8988T (cell line): ENCODE results near the gene TMEM63B.
"Not testable (repeated sequence)": the region's sequence is repeated elsewhere in the genome, so short reads cannot be mapped to it uniquely, and the experiment has no call there.

Experiments used
- DNase-seq: peaks from one replicate; pipeline ENCODE4 v3.0.0; 2011

Gene TMEM63B

DNA sequence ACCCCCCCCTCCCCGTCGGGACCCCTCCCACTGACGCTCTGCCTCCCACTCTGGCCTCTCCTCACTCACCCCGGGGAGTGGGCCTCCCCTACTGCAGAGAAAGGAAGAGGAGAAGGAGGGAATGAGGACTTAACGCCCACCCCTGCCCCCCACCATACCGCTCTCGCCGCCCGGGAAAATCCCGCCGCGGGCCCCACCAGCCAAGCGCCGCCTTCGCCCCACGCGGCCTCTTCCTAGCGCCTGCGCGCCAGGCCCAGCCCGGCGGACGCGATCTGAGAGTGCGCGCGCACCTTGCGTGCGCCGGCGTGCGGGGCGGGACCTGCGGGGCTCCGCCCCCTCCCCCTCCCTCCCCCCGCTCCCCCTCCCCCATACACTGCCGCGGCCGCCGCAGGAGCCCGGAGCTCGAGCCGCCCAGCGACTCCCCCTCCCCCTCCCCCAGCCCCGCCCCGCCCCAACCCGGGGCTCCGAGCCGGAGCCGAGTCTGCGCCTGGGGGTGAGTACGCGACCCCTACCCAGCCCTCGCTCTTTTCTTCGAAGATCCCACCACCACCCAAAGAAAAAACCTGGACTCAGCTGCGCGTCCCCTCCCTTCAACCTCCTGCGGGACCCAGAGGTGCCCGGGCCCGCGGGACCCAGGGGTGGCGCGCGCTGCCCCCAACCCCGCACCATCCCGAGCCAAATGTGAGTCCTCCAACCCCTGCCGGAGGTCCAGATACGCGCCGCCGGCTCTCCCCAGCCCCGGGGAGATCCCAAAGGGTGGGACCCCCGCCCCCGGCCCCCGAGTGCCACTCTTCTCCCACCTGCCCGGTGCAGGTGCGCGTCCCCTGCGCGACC is at the start of gene TMEM63B, which contains the start of gene MRPL14:
Gene TMEM63B, plus strand, starts transcription at position 369 of the 834 bp plus-strand sequence. CDS start 7,031 bp downstream, outside the sequence.
Gene MRPL14, minus strand, starts transcription at position 267 of the 834 bp plus-strand sequence. CDS start 10,841 bp downstream, outside the sequence.
- DNase-seq = peak; percentile 99

DNA sequence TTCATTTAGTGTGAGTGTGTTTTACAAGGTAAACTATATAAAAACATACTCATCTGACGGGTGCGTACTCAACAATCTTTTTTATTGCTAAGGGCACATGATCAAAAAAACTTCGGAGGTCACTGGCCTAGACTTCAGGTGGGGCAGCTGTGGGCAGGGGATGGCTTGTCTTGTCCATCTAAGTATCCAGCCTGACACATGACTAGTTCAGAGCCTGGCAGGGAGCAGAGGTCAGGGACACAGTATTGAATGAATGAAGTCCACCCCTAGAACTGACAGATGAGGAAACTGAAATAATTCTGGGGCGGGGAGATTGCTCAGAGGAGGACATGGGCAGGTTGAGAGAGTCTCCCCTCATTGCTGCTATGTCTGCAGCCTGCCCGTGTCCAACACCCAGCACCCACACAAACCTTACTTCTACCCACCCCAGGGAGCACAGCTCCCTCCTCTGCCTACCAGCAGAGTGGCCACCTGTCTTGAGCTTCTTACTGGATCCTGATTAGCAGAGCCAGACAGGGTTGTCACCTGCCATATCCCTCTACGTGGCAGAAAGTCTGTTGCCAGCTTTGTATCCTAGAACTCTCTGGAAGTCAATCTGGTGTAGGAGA is 49.0 kb upstream of the TMEM63B start:
- DNase-seq = no peak

DNA sequence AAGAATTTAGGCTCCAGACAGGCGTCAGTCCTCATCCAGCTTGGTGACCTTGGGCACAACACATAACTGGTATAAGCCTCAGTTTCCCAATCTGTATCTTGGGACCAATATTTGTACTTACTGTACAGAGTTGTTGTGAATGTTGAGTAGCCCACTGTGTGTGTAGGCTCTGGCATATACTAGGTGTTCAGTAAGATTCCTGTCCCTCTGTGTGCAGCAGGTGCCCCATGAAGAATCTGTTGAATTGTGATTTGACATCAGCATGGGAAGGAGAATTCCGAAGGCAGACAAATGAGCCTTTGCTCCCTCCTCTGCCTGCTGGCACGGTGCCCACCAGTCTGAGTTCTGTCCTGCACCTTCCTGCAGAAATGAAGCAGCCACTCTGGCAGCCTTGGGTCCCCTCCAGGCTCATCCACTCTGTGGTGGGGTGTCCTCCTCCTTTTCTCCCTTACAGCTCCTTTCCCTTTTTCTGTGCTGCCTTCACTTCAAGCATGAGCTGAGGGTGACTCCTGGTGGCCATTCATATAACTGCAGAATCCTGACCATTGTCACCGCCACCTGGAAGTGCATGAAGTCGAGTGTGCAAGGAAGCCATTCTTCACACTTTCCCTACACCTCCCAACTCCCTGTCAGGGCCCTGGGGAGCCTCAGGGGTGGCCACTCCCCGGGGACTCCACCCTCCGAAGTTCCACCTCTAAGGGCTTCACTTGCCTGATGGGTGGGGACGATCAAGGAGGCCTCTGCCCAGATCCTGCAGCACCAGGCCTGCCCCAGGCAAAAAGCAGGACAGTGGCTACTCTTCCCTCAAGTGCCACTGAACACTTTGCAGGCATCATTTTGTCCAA is 48.3 kb upstream of the TMEM63B start:
- peak; percentile 93 for DNase-seq

DNA sequence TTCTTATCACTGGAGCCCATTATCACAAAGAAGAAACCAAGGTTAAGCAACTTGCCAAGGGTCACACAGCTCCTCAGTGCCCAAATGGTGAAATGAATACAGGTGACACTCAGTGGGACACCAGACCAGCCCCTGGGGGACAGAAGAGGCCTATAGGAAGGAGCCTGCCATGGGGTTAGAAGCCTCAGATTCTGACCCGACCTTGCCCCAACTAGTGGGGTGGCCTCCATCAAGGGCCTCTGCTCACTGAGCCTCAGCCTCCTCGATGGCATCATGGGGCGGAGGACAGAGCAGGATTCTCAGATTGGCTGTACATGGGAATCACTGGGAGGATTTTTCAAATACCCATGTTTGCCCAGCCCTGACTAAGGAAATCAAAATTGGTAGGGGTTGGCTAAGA is 47.7 kb upstream of the TMEM63B start:
- no peak for DNase-seq

DNA sequence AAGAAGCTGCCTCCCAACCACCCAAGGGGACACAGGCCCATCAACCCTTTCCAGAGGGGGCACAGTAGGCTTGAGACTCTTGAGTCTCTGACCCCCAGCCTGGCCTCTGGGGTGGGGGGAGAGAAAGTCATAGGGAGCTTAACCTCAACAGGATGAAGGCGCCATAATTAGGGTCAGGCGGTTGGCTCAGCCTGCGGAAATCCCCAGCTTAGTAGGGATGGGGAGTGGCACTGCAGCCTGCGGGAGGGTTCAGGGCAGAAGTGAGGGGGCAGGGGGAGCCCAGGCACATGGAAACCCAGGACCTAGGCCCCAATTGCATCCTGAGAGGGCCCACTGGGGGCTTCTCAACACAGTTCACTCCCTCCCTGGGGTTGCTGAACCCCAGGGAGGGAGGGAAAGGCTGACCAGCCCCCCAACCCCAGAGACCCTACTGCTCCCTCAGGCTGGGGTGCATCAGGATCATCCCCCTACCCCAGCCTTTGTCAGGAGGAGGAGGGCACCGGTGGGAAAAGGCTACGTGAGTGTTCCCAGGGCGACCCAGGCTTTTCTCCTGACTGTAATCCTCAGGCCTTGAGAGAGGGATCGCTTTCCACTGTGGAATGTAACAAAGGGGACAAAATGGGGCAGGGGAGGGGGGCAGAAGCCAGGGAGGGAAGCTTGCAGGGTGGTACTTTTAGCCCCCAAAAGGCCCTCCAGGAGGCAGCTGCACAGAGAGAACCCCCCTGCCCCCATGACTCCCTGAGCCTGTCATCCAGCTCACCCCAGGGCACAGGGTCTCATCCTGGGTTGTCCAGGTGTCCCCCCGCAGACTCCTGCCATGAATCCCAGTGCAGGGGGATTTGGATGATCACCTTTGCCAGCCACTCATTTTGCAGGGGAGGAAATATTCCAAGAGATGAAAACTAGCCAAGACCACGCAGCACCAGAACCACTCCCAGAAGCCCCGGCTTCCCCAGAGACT is 46.5 kb upstream of the TMEM63B start:
- no peak for DNase-seq

DNA sequence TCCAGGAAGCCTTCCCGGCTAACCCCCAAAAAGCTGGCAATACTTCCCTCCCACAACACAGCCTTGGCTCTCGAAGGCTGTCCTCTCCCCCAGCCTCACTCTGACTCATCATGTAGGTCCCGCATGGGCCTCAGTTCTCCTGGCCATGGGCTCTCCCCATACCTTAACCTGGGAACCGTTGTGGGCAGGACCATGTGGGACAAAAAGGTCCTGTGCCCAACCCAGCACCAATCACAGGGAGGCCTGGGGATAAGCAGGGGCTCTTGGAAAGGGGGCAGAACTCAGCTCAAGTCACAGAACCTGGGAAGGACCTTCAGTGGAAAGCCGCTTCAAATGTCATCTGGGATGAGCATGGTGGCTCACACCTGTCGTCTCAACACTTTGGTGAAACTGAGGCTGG is 45.6 kb upstream of the TMEM63B start:
- no peak for DNase-seq

DNA sequence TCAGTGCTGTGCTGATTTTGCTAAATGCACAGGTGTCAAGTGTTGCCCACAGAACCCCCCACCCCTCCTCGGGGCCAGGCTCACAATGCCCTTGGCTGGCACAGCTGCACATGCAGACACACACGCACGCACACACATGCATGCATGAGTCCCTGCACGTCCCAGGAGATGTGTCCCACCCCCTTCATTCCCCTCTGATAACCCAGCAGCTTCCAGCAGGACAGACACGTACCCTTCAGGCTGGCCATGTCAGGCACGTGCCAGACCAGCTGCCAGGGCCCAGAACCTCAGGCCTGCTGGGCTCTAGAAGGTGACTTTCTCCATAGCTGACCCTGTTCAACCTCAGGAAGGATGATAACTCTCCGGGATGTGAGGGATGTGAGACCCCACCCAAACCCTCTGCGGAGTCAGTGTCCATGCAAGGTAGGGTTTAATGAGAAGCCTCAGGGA is 44.5 kb upstream of the TMEM63B start:
- no peak for DNase-seq

DNA sequence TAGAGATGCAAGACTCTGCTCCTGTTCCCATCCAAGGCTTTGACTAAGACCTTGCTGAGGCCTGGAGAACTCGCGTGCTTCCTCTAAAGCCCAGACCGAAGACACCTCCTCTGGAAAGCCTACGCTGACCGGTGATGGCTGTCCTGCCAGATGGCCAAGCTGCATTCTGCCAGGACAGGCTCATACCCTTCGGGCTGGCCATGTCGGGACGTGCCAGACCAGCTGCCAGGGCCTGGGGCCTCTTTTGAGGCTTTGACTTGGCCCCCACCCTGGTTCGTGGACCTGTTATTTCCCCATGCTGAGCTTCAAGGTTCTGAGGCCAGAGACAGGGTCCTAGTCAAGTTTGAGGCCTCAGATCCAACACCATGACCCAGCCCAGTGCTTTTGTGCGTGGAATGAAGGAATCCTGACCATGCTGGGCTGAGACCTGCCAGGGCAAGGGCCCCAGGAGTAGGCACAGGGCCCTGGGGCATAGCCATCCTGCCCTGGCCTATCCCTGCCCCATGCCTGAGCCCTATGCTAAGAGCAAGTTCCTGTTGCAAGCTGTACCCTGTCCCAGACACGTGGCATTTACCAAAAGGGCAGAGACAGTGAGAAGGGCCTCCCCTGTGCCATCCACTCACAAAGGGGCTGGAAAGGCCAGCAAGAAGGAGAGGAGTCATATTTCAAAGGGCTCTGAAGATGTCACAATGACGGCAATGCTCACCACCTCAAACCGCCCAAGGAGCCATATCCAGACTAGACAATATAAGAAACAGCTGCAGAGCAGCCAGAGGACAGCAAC is 42.9 kb upstream of the TMEM63B start:
- DNase-seq = no peak

DNA sequence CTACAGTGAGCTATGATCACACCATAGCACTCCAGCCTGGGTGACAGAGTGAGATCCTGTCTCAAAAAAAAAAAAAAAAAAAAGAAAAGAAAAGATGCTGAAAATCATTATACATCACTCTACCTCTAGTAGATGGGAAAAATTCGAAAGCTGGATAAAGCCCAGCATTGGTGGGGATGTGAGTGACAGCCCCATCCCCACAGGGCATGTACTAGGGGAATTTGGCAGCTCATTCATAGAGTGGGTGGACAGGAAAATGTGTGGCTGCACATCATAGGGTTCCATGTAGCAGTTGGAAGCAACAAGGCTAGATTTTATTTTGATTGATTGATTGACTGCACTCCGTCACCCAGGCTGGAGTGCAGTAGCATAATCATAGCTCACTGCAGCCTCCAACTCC is 42.1 kb upstream of the TMEM63B start:
- no peak for DNase-seq

DNA sequence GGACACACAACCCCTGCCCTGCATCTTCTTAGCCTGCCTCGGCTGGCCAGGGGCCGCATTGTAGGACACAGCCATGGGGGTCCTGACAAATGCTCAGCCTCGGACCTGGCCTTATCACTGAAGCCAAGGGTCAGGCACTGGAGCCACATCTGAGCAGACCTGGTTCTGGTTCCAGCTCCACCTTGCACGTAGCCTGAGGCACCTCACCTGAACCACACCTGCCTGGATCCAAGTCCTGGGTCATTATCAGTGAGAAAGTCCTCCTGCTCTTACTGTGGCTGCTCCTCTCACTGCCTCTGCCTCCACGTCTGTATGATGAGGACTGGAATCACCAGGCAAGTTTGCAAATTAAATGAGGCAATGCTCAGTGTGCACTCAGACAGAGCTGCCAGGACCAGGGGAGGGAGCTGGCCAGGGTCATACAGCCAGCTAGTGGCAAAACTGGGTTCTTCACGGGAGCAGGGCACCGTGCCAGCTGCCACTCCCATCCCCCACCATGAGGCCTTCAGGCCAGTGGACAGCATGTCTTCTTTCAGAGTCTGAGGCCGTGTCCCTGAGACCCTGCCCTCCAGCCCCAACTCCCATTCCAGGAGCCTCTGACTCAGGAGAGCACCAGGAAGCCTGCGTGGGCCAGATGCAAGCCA is 40.3 kb upstream of the TMEM63B start:
- no peak for DNase-seq

DNA sequence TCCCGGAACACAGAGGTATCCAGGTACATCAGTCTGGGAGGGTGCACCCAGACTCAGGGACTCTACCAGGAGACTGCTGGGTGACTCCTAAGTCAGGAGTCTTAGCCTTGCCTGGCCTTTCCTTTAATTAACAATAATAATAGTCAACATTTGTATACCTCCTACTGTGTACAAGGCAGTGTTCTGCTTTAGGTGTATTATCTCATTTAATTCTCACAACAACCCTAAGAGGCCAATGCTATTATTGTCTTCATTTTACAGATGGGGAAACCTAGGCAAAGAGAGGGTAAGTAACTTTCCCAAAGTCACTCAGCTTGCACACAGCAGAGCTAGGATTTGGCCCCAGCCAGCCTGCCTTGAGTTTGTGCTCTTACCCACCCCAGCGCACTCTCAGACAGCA is 39.7 kb upstream of the TMEM63B start:
- DNase-seq = no peak

DNA sequence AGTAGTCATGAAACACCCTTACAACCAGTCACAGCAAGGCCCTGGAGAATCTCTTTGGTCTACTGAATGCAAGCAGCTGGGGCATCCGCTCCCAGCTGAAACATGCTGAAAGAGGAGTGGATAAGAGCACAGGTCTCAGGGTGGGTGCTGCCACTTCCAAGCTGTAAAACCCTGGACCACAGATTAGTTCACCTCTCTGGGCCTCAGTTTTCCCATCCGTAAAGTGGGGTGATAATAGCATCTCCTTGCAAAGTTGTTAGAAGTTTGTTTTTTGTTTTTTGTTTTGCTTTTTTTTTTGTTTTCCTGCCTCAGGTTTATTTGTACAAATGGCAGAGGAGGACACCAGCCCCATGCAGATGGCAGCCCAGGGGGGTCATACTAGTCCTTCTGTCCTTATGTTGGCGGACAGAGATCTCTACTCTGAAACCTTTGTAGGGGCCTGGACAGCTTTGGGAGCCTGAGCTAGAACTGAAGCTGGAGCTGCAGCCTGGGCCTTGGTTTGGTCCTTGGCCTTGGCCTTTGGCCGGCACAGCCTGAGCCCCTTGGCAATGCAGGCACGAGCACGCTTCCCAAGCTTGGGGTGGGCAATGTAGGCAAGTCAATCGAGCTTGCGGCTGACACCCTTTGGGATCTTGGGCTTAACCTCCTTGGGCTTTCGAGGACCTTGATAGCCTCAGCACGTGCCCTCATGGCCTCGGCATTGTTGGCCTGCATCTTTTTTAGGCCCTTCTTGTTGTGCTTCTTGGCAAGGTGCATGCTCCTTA is 38.3 kb upstream of the TMEM63B start:
- no peak for DNase-seq

DNA sequence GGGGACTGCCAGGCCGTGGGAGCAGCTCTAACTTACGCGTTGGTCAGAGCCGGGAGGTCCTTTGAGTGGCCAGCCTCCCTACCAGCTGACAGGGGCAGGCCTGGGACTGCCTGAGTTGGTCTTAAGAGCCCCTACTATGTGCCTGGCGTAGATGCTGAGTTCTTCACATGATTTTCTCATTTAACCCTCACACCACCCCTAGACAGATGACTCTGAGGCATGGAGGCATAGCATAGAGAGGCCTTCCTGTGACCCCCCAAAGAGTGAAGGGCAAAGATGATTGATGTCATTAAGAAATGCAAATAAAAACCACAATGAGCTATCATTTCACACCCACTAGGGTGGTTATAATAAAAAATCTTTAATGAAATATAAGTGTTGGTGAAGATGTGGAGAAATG is 36.9 kb upstream of the TMEM63B start:
- no peak for DNase-seq

DNA sequence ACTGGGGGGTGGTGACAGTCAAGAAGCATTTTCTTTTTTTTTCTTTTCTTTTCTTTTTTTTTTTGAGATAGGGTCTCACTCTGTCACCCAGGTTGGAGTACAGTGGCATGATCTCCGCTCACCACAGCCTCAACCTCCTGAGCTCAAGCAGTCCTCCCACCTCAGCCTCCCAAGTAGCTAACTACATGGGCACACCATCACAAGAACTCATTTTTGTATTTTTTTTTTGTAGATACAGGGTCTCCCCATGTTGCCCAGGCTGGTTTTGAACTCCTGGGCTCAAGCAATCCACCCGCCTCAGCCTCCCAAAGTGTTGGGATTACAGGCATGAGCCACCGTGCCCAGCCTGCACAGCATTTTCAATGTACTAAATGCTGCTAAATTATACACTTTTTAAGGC is 36.0 kb upstream of the TMEM63B start:
- DNase-seq = not testable (repeated sequence)

DNA sequence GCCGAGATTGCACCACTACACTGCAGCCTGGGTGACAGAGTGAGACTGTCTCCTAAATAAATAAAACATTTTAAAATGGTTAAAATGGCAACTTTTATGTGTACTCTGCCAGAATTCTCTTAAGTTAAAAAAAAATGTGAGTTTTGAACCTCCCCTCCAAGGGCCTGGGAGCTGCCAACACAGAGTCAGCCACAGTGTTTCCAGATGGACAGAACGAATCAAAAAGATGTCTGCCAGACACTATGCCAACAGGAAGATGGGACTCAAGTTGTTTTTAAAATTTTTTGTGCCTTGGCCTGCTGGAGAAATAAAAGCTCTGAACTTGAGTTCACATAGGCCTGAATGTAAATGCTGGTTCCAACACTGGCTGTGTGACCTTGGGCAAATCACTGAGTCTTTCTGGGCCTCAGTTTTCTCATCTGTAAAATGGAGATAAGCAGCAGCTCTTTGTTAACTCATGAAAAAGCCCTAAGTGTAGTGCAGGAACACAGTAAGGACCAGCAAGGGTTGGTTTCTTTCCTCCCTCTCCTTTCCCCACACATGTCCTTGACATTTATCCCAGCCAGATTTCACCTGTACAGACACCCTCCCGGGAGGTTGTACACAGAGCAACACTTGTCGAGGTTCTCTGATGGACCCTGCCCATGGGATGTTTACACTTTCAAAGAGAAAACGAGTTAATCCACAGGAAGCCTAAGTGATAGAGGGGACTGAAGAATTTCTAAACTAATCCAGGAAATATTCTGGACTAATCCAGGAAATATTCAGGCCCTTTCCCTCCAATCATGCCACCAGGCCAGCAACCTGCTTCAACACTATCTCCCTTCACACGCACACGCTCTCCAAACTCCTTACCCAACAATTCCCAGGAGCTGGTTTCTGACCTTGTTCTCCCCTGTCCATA is 35.1 kb upstream of the TMEM63B start:
- DNase-seq = no peak

DNA sequence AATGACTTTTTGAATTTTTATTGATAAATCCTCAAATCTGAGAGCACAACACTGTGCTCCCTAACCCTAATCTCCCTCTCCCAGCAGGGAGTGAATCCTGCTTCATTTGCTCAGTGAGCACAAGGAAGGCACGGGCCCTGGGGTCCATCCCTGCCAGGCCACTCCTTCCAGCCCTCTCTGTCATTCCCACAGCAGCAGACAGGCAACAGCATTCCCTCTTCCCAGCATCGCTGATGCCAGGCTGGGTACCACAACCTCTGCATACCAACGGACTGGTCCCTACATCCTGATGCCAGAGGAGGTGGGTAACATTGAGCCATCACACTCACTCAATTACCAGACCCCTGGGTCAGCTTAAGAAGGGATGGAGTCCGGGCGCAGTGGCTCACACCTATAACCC is 34.3 kb upstream of the TMEM63B start:
- DNase-seq = no peak

DNA sequence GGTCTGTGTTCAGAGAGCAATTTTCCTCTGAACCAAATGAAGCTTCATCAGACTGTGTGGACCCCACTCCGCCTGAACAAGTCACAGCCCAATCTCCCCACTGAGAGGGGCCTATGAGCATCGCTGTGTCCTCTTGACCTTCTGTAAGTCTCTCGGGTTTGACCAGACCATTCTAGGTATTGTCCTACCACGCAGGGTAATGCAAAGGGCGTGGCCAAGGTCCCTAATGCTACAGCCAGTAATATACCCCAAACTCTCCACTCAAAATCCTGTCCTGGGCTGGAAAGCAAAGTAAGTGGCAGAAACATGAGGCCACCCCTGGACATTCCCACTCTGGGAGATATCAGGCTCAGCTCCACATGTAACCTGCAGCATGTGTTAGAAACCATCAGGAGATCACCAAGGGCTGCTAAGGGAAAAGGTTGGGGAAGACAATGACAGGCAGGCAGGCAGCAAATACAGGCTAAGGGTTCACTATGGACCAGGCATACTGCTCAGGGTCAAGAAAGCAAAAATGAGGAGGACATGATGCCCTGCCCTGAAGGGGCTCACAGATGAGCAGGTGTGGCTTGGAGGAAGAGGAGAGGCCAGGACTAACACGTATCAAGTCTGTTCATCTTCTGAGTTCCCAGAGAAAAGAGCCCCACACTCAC is 33.5 kb upstream of the TMEM63B start:
- no peak for DNase-seq
